HEK293 (cell line): ENCODE data around the gene RRP1.

Source experiments
- CTCF ChIA-PET: fragments of 350-600 bp; formaldehyde crosslinking; extraction: SDS; loops from one replicate; lab custom pipeline; 2021; ENCODE audit warnings: antibody characterized with exemption; lab: Yijun Ruan, JAX
- POLR2A ChIA-PET: fragments of 300-600 bp; formaldehyde crosslinking; extraction: SDS; loops from one replicate; lab custom pipeline; 2020; ENCODE audit warnings: antibody characterized with exemption, inconsistent platforms; lab: Yijun Ruan, JAX
- H3K27ac ChIP-seq: fragments of 200-500 bp; sonication (Bioruptor generic); 2 replicates; pipeline ENCODE4 v1.5.1; 2014; ENCODE audit warnings: low read depth, low read length, control low read depth, inconsistent platforms; ENCODE audit errors: extremely low read depth
- H3K36me3 ChIP-seq, 2 experiments: fragments of 200-500 bp in 1 of 2; sonication (Bioruptor generic) in 1 of 2; 1 replicate in 1 of 2; 2 replicates in 1 of 2; pipeline ENCODE4 v1.5.1; 2014 to 2017; ENCODE audit warnings: inconsistent platforms in 2 of 2, low read length in 2 of 2; ENCODE audit not compliant: control insufficient read depth in 2 of 2, insufficient read depth in 1 of 2
- H3K4me1 ChIP-seq: fragments of 200-500 bp; sonication (Bioruptor generic); 2 replicates; pipeline ENCODE4 v1.5.1; 2014; ENCODE audit warnings: mild to moderate bottlenecking, low read length, inconsistent platforms; ENCODE audit not compliant: control insufficient read depth, insufficient read depth
- H3K4me3 ChIP-seq: 2 replicates; pipeline ENCODE4 v1.5.1; 2011; ENCODE audit warnings: low read depth, mild to moderate bottlenecking, control low read depth, low read length, moderate library complexity
- H3K9me3 ChIP-seq: fragments of 200-500 bp; sonication (Bioruptor generic); 2 replicates; pipeline ENCODE4 v1.5.1; 2014; ENCODE audit warnings: low read depth, low read length, inconsistent platforms; ENCODE audit not compliant: control insufficient read depth, insufficient read depth
- CTCF ChIP-seq: fragments of 450-650 bp; formaldehyde crosslinking; IDR thresholded peaks from 2 replicates; pipeline ENCODE4 v1.5.1; 2016; ENCODE audit warnings: missing biosample characterization, missing genetic modification characterization
- ELK4 ChIP-seq: IDR thresholded peaks from 2 replicates; pipeline ENCODE4 v1.6.1; 2011; ENCODE audit warnings: mild to moderate bottlenecking, low read depth, low read length, borderline replicate concordance
- GLIS1 ChIP-seq: fragments of 450-650 bp; formaldehyde crosslinking; IDR thresholded peaks from 2 replicates; pipeline ENCODE4 v1.5.1; 2016; ENCODE audit warnings: missing biosample characterization, missing genetic modification characterization
- HOXD13 ChIP-seq: sonication (generic); formaldehyde crosslinking; IDR thresholded peaks from 2 replicates; pipeline ENCODE4 v1.8.0; 2022; ENCODE audit warnings: missing genetic modification reagents, borderline replicate concordance
- KLF1 ChIP-seq: fragments of 450-650 bp; formaldehyde crosslinking; IDR thresholded peaks from 2 replicates; pipeline ENCODE4 v1.5.1; 2016; ENCODE audit warnings: missing biosample characterization, missing genetic modification characterization
- KLF9 ChIP-seq: fragments of 450-650 bp; formaldehyde crosslinking; IDR thresholded peaks from 2 replicates; pipeline ENCODE4 v1.5.1; 2016; ENCODE audit warnings: missing biosample characterization, missing genetic modification characterization, low read depth
- REST ChIP-seq: fragments of 450-650 bp; formaldehyde crosslinking; IDR thresholded peaks from 2 replicates; pipeline ENCODE4 v1.5.1; 2016; ENCODE audit warnings: missing biosample characterization, missing genetic modification characterization
- ZFHX2 ChIP-seq: fragments of 450-650 bp; formaldehyde crosslinking; conservative IDR thresholded peaks from 2 replicates; pipeline ENCODE4 v1.5.1; 2016; ENCODE audit warnings: missing biosample characterization, missing genetic modification characterization
- ZNF10 ChIP-seq: fragments of 450-650 bp; formaldehyde crosslinking; IDR thresholded peaks from 2 replicates; pipeline ENCODE4 v1.5.1; 2017; ENCODE audit warnings: missing biosample characterization, missing genetic modification characterization
- ZNF114 ChIP-seq: fragments of 450-650 bp; formaldehyde crosslinking; IDR thresholded peaks from 2 replicates; pipeline ENCODE4 v1.5.0; 2017; ENCODE audit warnings: missing biosample characterization, missing genetic modification characterization
- ZNF23 ChIP-seq: fragments of 450-650 bp; formaldehyde crosslinking; IDR thresholded peaks from 2 replicates; pipeline ENCODE4 v1.5.1; 2016; ENCODE audit warnings: missing biosample characterization, missing genetic modification characterization, borderline replicate concordance
- ZNF324 ChIP-seq: fragments of 450-650 bp; formaldehyde crosslinking; IDR thresholded peaks from 2 replicates; pipeline ENCODE4 v1.5.1; 2016; ENCODE audit warnings: missing biosample characterization, missing genetic modification characterization

RRP1 gene

GRCh38 chr21:43815107-43815613 lies 25.8 kb downstream of the RRP1 start:
- TF ChIP-seq ZFHX2 (tag by site-specific recombination) (peak; percentile 58), ZNF23 (tag by site-specific recombination) (no peak), KLF9 (tag by site-specific recombination) (peak; percentile 37; the same call in 1 of the 2 replicates)
- TF ChIP-seq, all 188 proteins: peak for 2
- H3K4me3 ChIP-seq: no peak overlapping the region
- H3K4me1 ChIP-seq: no peaks in the 10 kb centered on the region
- CTCF ChIA-PET: no interaction called here
- no peak overlapping the region for H3K27ac ChIP-seq
- no peaks in the 10 kb centered on the region for H3K9me3 ChIP-seq
- POLR2A ChIA-PET: no interaction called here
- H3K36me3 ChIP-seq: no peaks in the 10 kb centered on the region

GRCh38 chr21:43815991-43816390 lies 26.6 kb downstream of the RRP1 start:
- POLR2A ChIA-PET: interaction anchor here (1.0 kb wide), 1 partner anchor 17 kb away, joined by 3 read pairs; no protein-coding TSS in a partner anchor
- Histone ChIP-seq H3K27ac (no peak overlapping the region), H3K36me3 (no peaks in the 10 kb centered on the region), H3K4me1 (no peaks in the 10 kb centered on the region), H3K9me3 (no peaks in the 10 kb centered on the region)
- CTCF ChIA-PET: interaction anchor here (0.5 to 1.7 kb wide), 2 partner anchors 9 to 51 kb away, joined by 3 read pairs; no protein-coding TSS in a partner anchor
- TF ChIP-seq ELK4 (no peak), ZNF10 (tag by site-specific recombination) (0 out of 2 replicates have a peak, but pooled peaks have one; percentile 47)
- TF ChIP-seq, all 188 proteins: peak for 1
- no peak overlapping the region for H3K4me3 ChIP-seq

- Histone ChIP-seq H3K4me3 (no peak overlapping the region), H3K27ac (no peak overlapping the region), H3K4me1 (no peaks in the 10 kb centered on the region), H3K36me3 (no peaks in the 10 kb centered on the region), H3K9me3 (no peaks in the 10 kb centered on the region)
- POLR2A ChIA-PET: interaction anchor here (1.0 kb wide), 1 partner anchor 18 kb away, joined by 3 read pairs; no protein-coding TSS in a partner anchor
- TF ChIP-seq ZNF324 (tag by site-specific recombination): no peak
- TF ChIP-seq REST (tag by site-specific recombination): no peak
- TF ChIP-seq KLF1 (tag by site-specific recombination): no peak
- no peak for TF ChIP-seq ZNF114 (tag by site-specific recombination)
- TF ChIP-seq GLIS1 (tag by site-specific recombination): peak; percentile 75
- TF ChIP-seq HOXD13 (CRISPR knock-in tag): no peak
- TF ChIP-seq CTCF (tag by site-specific recombination): peak; percentile 52; the same call in 1 of the 2 replicates
- CTCF ChIA-PET: interaction anchor here (0.5 to 1.7 kb wide), 3 partner anchors 9 to 159 kb away, joined by 3 to 5 read pairs (median 3); no protein-coding TSS in a partner anchor
These were observed 27.3 kb downstream of the RRP1 start for GRCh38 chr21:43816611-43817071.
